PFSK-1 (cell line): Measurements from ENCODE around the gene ZDHHC14.

Experiments used
- FOXP2 ChIP-seq: optimal IDR thresholded peaks from 2 replicates; pipeline ENCODE3; 2011; ENCODE audit warnings: borderline replicate concordance, control low read depth, inconsistent platforms; ENCODE audit not compliant: insufficient read depth; ENCODE audit errors: extremely low read length, extremely low read depth
- POLR2AphosphoS5 ChIP-seq: IDR thresholded peaks from 2 replicates; pipeline ENCODE4 v1.6.1; 2012; ENCODE audit warnings: low read depth, mild to moderate bottlenecking, control low read depth, low read length, moderate library complexity
- SIN3A ChIP-seq: IDR thresholded peaks from 2 replicates; pipeline ENCODE4 v1.6.1; 2012; ENCODE audit warnings: mild to moderate bottlenecking, low read length, moderate library complexity, borderline replicate concordance; ENCODE audit not compliant: insufficient read depth
- TAF1 ChIP-seq: IDR thresholded peaks from 2 replicates; pipeline ENCODE4 v1.6.1; 2012; ENCODE audit warnings: low read length, control low read depth, borderline replicate concordance; ENCODE audit not compliant: insufficient read depth
- TF ChIP-seq, protein P1 (sequence below), 2 experiments: IDR thresholded peaks; 2 replicates each; pipeline versions ENCODE4 v1.6.1 to v1.8.0; 2011 to 2012; ENCODE audit warnings: low read depth in 2 of 2, low read length in 2 of 2, control low read depth in 1 of 2, inconsistent platforms in 1 of 2, mild to moderate bottlenecking in 1 of 2, moderate library complexity in 1 of 2; ENCODE audit not compliant: insufficient read depth in 1 of 2

The ZDHHC14 gene

DNA sequence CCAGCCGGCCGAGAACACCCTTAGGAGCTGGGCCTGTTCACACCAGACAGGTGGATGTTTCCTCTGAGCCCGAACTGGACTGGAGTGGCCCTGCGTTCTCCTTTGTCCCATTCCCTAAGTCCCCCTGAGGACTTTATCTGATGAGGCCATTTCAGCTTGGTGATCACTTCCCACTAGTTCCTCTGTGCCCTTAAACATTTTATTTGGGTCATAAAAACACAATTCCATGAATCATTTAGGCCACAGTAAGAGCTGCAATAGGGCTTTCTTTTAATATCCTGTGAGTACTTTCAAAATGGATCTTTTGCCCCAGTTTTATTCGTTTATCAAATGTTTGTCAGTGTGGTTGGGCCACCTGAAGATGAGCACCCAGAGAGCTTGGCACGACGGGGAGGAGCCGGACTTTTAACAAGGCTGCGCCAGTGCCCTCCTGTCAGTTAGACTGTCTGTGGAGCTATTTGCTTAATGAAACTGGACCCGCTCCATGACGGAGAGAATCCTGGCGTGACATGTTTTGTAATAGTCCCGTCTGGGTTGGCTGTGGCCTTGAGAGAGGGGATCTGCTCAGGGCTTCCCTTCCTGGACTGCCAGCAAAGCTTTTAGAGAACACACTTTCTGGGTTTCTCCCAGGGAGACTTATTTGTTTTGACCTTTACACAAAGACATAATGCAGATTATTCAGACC, 53.5 kb downstream of the ZDHHC14 start:
- TF ChIP-seq POLR2AphosphoS5 (no peak), FOXP2 (no peak), TAF1 (no peak), SIN3A (no peak)
- TF ChIP-seq, protein P1, sequence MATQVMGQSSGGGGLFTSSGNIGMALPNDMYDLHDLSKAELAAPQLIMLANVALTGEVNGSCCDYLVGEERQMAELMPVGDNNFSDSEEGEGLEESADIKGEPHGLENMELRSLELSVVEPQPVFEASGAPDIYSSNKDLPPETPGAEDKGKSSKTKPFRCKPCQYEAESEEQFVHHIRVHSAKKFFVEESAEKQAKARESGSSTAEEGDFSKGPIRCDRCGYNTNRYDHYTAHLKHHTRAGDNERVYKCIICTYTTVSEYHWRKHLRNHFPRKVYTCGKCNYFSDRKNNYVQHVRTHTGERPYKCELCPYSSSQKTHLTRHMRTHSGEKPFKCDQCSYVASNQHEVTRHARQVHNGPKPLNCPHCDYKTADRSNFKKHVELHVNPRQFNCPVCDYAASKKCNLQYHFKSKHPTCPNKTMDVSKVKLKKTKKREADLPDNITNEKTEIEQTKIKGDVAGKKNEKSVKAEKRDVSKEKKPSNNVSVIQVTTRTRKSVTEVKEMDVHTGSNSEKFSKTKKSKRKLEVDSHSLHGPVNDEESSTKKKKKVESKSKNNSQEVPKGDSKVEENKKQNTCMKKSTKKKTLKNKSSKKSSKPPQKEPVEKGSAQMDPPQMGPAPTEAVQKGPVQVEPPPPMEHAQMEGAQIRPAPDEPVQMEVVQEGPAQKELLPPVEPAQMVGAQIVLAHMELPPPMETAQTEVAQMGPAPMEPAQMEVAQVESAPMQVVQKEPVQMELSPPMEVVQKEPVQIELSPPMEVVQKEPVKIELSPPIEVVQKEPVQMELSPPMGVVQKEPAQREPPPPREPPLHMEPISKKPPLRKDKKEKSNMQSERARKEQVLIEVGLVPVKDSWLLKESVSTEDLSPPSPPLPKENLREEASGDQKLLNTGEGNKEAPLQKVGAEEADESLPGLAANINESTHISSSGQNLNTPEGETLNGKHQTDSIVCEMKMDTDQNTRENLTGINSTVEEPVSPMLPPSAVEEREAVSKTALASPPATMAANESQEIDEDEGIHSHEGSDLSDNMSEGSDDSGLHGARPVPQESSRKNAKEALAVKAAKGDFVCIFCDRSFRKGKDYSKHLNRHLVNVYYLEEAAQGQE (IDR thresholded peaks at IDR 0.05; ENCODE audit: insufficient read depth in 1 of 2, low read depth in 2 of 2, low read length in 2 of 2): no peak

DNA sequence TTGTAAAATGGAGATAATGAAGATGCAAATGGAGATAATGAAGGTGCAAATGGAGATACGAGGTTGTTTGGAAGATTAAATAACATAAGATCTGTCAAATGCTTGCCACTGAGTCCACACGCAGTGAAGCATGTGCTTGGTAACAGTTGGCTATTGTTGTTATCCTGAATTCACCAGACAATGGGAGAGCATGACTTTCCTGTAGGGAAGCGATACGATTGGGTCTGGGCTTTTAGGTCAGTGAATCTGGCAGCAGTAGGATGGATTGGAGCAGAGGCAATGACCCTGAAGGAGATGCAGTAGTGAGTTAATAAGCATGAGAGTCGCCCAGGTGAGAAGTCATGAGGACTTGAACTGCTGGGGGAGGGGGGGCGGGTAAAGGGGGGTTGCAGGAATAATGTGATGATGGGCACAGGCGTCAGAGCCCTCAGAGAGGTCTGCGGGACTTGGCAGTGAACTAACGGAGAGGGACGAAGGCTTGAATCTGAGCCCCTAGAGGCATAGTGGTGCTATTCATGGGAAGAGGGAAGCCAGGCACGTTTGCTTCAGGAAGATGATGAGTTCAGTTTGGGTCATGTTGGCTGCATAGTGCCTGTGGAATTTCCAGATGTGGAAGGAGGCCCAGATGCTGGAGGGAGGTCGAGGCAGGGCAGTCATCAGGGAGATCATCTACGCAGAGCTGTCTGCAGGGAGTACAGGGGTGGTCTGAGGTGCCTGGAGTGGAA, 55.4 kb downstream of the ZDHHC14 start:
- TF ChIP-seq TAF1: no peak
- no peak for TF ChIP-seq FOXP2
- TF ChIP-seq POLR2AphosphoS5: no peak
- TF ChIP-seq SIN3A: no peak
- TF ChIP-seq, protein P1 (IDR thresholded peaks at IDR 0.05; ENCODE audit: insufficient read depth in 1 of 2, low read depth in 2 of 2, low read length in 2 of 2): no peak

DNA sequence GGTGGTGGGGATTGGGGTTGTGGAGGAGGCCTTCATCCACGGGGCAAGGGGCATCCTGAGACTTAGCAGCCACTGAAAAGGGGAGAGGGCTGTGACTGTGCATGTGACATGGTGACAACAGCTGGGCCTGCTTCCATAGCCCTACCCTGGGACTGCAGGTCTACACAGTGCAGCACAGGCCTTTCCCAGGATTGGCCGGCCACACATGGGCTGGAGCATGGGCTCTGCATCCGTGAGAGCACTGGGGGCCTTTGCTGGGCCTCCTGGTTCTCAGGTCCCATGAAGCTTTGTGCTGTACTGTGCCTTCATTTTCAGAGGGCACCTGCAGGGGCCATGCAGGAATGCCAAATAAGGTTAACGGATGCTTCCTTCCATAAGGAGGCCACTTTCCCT, 56.0 kb downstream of the ZDHHC14 start:
- TF ChIP-seq TAF1 (no peak), SIN3A (no peak), FOXP2 (no peak), POLR2AphosphoS5 (no peak)
- TF ChIP-seq, protein P1 (IDR thresholded peaks at IDR 0.05; ENCODE audit: insufficient read depth in 1 of 2, low read depth in 2 of 2, low read length in 2 of 2): no peak

DNA sequence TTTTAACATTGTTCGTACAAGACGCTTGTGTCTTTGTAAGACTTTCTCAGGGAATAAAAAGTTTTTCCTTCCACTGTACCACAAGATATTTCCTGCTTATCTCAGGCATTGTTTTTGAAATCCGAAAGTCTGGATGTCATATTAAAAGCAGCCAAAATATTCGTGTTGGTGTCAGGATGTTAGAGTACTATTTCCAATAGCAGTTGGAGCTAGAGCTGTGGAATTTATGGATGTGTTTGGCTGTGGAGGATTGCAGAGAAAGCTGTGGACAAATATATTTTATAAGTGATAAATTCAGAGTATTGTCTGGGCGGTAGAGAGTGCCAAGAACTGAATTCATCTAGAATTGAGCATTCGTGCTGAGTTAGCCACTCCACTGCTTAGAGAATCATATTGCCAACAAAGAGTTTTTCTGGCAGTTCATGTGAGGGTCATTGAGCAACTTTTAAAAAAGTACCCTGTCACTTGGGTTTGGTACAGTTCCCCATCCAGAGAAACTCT, 57.7 kb downstream of the ZDHHC14 start:
- TF ChIP-seq, protein P1 (IDR thresholded peaks at IDR 0.05; ENCODE audit: insufficient read depth in 1 of 2, low read depth in 2 of 2, low read length in 2 of 2): no peak
- TF ChIP-seq FOXP2 (no peak), SIN3A (no peak), POLR2AphosphoS5 (no peak), TAF1 (no peak)
